Measurements from ENCODE around the gene ULK2.

ULK2 gene

DNA sequence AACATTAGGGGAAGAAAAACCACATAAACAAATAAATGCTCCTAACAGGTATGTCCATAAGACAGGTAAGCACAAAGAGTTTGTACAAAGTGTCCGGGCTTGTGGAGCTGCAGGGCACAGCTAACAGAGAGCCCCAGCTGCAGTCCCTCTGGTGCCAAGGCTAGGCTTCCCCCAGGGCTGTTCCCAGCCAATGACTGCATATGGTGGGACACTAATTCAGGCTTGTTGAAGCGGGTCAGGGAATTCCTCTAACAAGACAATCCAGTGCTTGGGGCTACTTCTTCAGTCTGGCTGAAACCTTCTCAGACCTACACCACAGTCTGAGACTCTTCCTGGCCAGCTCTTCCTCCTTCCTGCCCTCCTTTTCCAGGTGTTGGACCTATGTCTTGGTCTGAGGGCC lies 67.9 kb downstream of the ULK2 start:
- DNase-seq (ENCODE audit: low read depth), result no peak

DNA sequence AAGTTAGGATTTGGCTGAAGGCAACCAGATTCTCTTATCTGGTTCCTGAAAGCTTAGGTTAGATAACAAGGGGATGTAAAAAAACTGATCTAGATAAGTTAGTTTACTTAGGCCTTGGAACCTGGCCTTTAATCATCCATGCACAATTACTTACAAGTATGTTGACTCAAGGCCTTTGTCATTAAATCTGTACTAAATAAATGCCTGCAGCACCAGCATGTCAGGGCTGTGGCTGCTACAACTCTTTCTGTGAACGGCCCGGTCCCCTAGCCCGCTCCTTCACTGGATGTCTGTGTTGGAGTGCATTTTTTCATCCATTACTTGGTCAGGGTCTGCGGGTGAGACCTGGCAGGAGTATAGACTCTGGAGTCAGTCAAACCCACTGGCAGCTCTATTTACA lies 71.3 kb downstream of the ULK2 start:
- no peak overlapping the region for H3K4me3 ChIP-seq (ENCODE audit: low read depth, low read length)
- no peak for DNase-seq (ENCODE audit: low read depth)
- TF ChIP-seq, protein P1, sequence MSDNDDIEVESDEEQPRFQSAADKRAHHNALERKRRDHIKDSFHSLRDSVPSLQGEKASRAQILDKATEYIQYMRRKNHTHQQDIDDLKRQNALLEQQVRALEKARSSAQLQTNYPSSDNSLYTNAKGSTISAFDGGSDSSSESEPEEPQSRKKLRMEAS (IDR thresholded peaks at IDR 0.05; ENCODE audit: low read depth, low read length), result no peak
- no peak for TF ChIP-seq MYC (IDR thresholded peaks at IDR 0.05; ENCODE audit: low read depth, low read length)

More for the DNA sequence above, 67.9 kb downstream of the ULK2 start:
- no peak overlapping the region for H3K4me3 ChIP-seq (ENCODE audit: low read depth, low read length)
- TF ChIP-seq, protein P2, sequence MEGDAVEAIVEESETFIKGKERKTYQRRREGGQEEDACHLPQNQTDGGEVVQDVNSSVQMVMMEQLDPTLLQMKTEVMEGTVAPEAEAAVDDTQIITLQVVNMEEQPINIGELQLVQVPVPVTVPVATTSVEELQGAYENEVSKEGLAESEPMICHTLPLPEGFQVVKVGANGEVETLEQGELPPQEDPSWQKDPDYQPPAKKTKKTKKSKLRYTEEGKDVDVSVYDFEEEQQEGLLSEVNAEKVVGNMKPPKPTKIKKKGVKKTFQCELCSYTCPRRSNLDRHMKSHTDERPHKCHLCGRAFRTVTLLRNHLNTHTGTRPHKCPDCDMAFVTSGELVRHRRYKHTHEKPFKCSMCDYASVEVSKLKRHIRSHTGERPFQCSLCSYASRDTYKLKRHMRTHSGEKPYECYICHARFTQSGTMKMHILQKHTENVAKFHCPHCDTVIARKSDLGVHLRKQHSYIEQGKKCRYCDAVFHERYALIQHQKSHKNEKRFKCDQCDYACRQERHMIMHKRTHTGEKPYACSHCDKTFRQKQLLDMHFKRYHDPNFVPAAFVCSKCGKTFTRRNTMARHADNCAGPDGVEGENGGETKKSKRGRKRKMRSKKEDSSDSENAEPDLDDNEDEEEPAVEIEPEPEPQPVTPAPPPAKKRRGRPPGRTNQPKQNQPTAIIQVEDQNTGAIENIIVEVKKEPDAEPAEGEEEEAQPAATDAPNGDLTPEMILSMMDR (IDR thresholded peaks at IDR 0.05; ENCODE audit: low read depth, low read length), result no peak
- TF ChIP-seq MYC (IDR thresholded peaks at IDR 0.05; ENCODE audit: low read depth, low read length), result no peak
- TF ChIP-seq POLR2A (IDR thresholded peaks at IDR 0.05; ENCODE audit: extremely low read depth, insufficient read length), result no peak
- TF ChIP-seq, protein P1 (IDR thresholded peaks at IDR 0.05; ENCODE audit: low read depth, low read length), result no peak

DNA sequence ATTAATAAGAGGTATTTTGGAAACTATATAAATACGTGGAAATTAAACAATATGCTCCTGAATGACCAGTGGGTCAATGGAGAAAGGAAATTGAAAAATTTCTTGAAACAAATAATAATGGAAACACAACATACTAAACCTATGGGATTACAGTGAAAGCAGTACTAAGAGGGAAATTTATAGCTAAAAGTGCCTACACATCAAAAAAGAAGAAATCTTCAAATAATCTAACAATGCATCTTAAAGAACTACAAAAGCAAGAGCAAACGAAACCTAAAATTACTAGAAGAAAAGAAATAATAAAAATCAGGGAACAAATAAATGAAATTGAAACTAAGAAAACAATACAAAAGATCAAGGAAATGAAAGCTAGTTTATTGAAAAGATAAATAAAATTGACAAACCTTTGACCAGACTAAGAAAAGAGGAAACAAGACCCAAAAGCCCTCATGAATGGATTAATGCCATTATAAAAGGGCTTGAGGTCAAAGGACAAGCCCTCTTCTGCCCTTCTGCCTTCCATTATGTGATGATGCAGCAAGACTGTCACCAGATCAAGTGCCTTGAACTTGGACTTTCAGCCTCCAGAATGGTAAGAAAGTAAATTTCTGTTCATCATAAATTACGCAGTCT lies 75.7 kb downstream of the ULK2 start:
- H3K4me3 ChIP-seq (ENCODE audit: low read depth, low read length), result no peak overlapping the region
- no peak for TF ChIP-seq POLR2A (IDR thresholded peaks at IDR 0.05; ENCODE audit: extremely low read depth, insufficient read length)
- no peak for DNase-seq (ENCODE audit: low read depth)

DNA sequence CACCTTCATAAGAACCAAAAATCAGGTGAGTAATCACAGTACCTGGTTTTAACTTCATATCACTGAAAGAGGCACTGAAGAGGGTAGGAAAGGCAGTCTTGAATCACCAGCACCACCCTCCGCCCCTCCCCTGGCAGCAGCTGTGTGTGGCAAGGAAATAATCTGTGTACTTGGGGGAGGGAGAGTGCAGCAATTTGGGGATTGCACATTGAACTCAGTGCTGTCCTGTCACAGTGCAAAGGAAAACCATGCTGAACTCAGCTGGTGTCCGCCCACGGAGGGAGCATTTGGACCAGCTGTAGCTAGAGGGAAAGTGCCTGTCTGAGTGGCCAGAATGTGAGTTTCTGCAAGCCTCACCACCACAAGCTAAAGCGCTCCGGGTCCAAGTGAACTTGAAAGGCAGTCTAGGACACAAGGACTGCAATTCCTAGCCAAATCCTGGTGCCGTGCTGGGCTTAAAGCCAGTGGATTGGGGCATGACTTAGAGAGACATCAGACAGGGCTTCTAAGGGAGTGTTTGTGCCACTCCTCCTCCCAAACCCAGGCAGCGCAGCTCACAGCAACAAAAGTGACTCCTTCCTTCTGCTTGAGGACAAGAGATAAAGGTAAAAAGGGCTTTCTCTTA lies 79.9 kb downstream of the ULK2 start:
- peak; percentile 20 for DNase-seq (ENCODE audit: low read depth)
- no peak overlapping the region for H3K4me3 ChIP-seq (ENCODE audit: low read depth, low read length)
- TF ChIP-seq POLR2A (IDR thresholded peaks at IDR 0.05; ENCODE audit: extremely low read depth, insufficient read length), result no peak
- TF ChIP-seq, protein P2 (IDR thresholded peaks at IDR 0.05; ENCODE audit: low read depth, low read length), result no peak
- TF ChIP-seq MYC (IDR thresholded peaks at IDR 0.05; ENCODE audit: low read depth, low read length), result no peak
- TF ChIP-seq, protein P1 (IDR thresholded peaks at IDR 0.05; ENCODE audit: low read depth, low read length), result no peak

DNA sequence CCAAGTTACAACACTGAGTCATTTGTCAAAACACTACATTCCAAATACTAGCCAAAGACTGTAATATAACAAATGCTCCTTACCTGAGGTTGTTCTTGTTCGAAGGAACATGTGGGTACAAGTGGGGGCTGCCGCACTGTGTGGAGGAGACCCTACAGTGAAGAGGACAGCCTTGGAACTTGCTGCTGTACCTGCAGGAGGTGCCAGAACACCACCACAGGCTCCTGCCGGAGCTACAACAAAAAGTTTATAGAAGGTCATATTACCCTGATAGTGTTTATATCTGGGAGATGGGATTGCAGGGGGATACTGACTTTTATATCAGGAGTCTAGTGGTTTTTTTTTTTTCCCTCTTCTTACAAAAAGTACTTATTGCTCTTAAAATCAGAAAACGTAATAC lies 81.9 kb downstream of the ULK2 start:
- peak; percentile 26 for DNase-seq (ENCODE audit: low read depth)
- no peak overlapping the region for H3K4me3 ChIP-seq (ENCODE audit: low read depth, low read length)
- TF ChIP-seq POLR2A (IDR thresholded peaks at IDR 0.05; ENCODE audit: extremely low read depth, insufficient read length), result no peak
- TF ChIP-seq, protein P2 (IDR thresholded peaks at IDR 0.05; ENCODE audit: low read depth, low read length), result peak; percentile 22
- TF ChIP-seq MYC (IDR thresholded peaks at IDR 0.05; ENCODE audit: low read depth, low read length), result no peak

DNA sequence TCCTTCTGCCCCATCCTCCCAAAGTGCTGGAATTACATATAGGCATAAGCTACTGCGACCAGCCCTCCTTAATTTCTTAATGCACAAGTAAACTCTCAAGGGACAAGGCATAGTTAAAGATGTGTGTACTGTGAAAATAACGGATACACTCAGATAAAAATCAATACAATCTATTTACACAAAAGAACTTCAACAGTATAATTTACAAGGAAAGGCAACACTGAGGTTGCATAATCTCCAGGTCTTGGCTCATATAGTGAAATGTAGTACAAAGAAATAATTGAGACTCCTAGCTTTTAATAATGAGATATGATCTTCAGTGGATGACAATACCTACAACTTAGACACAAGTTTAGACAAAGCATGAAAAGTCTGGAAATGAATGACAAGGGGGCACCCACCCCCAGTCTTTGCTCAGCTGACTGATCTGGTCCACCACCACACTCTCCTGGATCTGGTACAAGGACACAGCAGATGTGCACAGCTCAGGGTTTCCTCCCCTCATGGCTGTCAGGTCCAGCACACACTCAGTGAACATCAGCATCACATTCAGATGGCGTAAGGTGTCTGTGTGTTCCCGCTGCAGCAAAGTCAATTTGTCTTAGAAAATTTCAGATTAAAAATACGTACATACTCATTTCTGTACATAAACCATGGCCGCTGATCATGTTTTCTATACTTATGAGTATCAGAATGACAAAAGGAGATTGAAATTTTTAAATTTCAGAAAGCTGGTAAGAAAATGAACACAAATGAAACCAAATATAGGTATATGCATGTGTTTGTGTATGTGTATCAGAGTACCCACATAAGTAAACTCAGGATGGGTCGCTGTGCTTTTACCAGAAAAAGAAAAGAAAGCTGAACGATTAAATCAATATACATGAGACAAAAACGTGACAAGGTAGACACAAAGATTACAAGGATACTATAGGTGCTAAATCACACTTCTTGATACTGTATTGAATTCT lies 86.0 kb downstream of the ULK2 start:
- TF ChIP-seq POLR2A (IDR thresholded peaks at IDR 0.05; ENCODE audit: extremely low read depth, insufficient read length) (no peak), MYC (IDR thresholded peaks at IDR 0.05; ENCODE audit: low read depth, low read length) (no peak)
- TF ChIP-seq, protein P1 (IDR thresholded peaks at IDR 0.05; ENCODE audit: low read depth, low read length), result no peak
- TF ChIP-seq, protein P2 (IDR thresholded peaks at IDR 0.05; ENCODE audit: low read depth, low read length), result no peak
- no peak overlapping the region for H3K4me3 ChIP-seq (ENCODE audit: low read depth, low read length)
- DNase-seq (ENCODE audit: low read depth), result no peak

All from NB4 (cell line).